ES-I3 (cell line): ENCODE data around the gene LASP1NB.
"Not testable (repeated sequence)": the region's sequence is repeated elsewhere in the genome, so short reads cannot be mapped to it uniquely, and the experiment has no call there.

Source experiments
- H3K36me3 ChIP-seq: 2 replicates; pipeline ENCODE4 v1.6.1; 2013; ENCODE audit warnings: mild to moderate bottlenecking, low read length, control low read depth, moderate library complexity; ENCODE audit not compliant: insufficient read depth
- H3K4me1 ChIP-seq: 2 replicates; pipeline ENCODE4 v1.6.1; 2013; ENCODE audit warnings: mild to moderate bottlenecking, control low read depth, low read length; ENCODE audit not compliant: insufficient read depth
- H3K9ac ChIP-seq: 2 replicates; pipeline ENCODE4 v1.6.1; 2013; ENCODE audit warnings: low read depth, mild to moderate bottlenecking, low read length, moderate library complexity
- H3K9me3 ChIP-seq: 2 replicates; pipeline ENCODE4 v1.6.1; 2013; ENCODE audit warnings: mild to moderate bottlenecking, low read length, moderate library complexity; ENCODE audit not compliant: control insufficient read depth, insufficient read depth

LASP1NB gene

DNA sequence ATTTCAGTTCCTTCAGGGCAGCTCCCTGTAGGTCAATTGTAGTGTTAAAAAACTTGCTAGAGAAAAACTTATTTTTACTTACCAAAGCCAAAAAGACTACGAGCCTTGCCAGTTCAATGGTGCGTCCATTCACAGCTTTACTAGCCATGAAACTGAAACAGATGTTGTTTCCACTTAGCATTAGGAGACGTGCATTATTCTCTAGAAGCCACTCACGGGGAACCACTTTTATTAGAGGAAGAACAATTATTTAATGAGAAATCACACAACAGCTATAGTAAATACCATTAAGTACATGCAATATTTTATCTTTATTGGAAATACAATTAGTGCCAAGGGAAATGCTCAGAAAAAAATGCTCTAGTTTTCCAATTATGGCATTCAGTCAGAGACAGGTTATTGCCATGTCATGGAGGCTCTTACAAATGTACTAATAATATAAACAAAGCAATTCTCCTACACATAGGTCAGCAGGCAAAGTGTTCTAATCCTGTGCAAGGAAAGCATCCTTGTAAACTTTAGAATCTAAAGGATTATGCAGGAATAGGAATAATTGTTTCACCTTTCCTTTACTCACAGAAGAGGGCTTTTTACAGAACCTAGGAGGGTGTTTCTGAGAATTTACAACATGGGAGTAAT lies 17.4 kb downstream of the LASP1NB start:
- peaks cover 6% of the 10 kb centered on the region; the same call in 1 of the 2 replicates for H3K4me1 ChIP-seq
- no peak overlapping the region for H3K9ac ChIP-seq
- H3K36me3 ChIP-seq, result no peaks in the 10 kb centered on the region
- H3K9me3 ChIP-seq, result no peaks in the 10 kb centered on the region

DNA sequence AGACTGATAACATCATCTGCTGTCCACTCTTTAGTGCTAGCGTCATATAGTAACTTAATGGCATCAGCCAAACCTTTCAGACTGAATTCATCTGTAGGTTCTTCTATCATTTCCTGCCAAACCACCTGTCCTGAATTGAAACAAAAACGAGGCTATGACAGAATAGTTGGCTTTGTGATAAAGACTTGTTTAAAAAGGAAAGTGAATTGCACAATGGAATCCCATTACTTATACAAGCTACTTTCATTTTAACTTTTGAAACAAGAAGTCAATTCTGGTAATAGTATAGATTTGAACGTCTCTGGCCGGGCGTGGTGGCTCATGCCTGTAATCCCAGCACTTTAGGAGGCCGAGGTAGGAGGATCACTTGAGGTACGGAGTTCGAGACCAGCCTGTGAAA lies 18.2 kb downstream of the LASP1NB start:
- Histone ChIP-seq H3K36me3 (no peaks in the 10 kb centered on the region), H3K9ac (no peak overlapping the region), H3K9me3 (no peaks in the 10 kb centered on the region), H3K4me1 (peaks cover under 1% of the 10 kb centered on the region; the same call in 1 of the 2 replicates)

DNA sequence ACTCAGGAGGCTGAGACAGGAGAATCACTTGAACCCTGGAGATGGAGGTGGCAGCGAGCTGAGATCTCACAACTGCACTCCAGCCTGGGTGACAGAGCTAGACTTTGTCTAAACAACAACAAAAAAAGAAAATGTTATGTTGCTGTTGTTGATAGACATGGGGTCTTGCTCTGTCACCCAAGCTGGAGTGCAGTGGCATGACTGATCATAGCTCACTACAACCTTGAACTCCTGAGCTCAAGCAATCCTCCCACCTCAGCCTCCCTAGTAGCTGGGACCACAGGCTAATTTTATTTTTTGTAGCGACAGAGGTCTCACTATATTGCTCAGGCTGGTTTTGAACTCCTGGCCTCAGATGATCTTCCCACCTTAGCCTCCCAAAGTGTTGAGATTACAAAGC lies 21.8 kb downstream of the LASP1NB start:
- no peak overlapping the region for H3K9ac ChIP-seq
- no peaks in the 10 kb centered on the region for H3K36me3 ChIP-seq
- no peaks in the 10 kb centered on the region for H3K9me3 ChIP-seq
- H3K4me1 ChIP-seq, result no peaks in the 10 kb centered on the region

DNA sequence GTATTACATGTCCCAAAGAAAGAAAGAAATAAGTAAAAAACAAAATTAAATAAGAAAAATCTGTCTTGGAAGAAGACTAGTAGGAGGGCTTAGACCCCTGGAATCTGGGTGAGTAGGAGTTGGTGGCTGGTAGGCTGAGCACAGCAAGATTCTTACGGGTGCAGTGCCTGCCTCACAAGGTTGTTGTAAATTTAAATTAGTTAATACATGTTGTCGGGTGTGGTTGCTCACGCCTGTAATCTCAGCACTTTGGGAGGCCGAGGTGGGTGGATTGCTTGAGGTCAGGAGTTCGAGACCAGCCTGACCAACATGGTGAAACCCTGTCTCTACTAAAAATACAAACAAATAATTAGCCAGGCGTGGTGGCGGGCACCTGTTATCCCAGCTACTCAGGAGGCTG lies 28.4 kb downstream of the LASP1NB start:
- H3K36me3 ChIP-seq, H3K9me3 ChIP-seq, H3K4me1 ChIP-seq, H3K9ac ChIP-seq: not testable (repeated sequence)

DNA sequence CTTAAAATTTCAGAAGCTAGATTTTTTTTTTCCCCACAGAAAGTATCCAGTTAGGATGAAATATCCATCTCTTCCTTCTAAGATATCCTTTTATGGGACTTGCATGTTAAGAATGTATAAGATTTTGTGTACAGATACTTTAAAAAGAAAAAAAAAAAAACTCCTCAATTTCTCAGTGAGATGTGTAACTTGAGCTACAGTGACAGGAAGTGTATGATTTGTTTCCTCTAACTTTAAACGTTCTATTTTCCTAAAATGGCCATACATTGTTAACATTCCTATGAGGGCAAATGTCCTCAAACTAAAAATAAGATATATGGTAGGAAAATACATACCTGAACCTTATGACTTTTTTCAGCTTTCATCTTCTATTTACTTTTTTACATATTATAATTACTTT lies 32.9 kb downstream of the LASP1NB start:
- H3K36me3 ChIP-seq, result no peaks in the 10 kb centered on the region
- no peak overlapping the region for H3K9ac ChIP-seq
- H3K4me1 ChIP-seq, result no peaks in the 10 kb centered on the region
- H3K9me3 ChIP-seq, result no peaks in the 10 kb centered on the region

DNA sequence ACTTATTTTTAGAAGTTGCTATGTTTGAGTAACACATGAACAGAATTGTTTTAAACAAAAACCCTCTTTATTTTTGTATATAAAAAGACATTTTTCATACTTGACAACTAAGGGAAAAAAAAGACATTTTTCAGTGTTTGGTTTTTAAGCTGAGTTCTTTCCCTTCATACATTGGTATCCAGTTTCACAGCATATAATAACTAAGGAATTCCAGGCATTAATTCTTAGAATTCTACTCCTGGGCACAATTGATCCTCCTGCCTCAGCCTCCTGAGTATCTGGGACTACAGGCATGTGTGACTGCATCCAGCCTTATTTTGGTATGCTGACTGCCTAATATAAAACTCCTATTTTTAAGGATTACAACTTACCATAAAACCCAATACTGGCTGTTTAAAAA lies 33.3 kb downstream of the LASP1NB start:
- Histone ChIP-seq H3K9ac (no peak overlapping the region), H3K4me1 (no peaks in the 10 kb centered on the region), H3K36me3 (no peaks in the 10 kb centered on the region), H3K9me3 (no peaks in the 10 kb centered on the region)

DNA sequence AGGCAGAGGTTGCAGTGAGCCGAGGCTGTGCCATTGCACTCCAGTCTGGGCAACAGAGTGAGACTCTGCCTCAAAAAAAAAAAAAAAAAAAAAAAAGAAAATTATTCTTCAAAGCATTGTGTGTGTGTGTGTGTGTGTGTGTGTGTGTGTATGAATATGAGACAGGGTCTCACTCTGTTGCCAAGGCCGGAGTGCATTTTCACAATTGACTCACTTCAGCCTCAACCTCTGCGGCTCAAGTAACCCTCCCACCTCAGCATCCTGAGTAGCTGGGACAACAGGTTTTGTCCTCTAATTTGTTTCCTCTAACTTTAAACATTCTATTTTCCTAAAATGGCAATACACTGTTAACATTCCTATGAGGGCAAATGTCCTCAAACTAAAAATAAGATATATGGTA lies 34.1 kb downstream of the LASP1NB start:
- H3K4me1 ChIP-seq, result no peaks in the 10 kb centered on the region
- H3K36me3 ChIP-seq, result no peaks in the 10 kb centered on the region
- H3K9me3 ChIP-seq, result no peaks in the 10 kb centered on the region
- H3K9ac ChIP-seq, result no peak overlapping the region

DNA sequence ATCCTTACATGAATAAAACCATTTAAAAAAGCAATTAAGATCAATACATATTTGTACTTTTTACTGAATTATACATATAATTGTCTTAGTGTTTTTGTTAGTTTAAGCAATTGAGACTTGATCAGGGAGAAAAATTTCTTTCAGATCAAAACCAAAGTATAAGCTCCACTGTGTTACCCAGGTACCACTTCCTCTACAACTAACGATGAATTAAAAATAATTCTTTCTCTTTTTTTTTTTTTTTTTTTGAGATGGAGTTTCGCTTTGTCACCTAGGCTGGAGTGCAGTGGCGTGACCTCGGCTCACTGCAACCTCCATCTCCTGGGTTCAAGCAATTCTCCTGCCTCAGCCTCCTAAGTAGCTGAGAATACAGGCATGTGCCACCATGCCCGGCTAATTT lies 35.0 kb downstream of the LASP1NB start:
- Histone ChIP-seq H3K9me3 (no peaks in the 10 kb centered on the region), H3K4me1 (no peaks in the 10 kb centered on the region), H3K9ac (no peak overlapping the region), H3K36me3 (no peaks in the 10 kb centered on the region)

DNA sequence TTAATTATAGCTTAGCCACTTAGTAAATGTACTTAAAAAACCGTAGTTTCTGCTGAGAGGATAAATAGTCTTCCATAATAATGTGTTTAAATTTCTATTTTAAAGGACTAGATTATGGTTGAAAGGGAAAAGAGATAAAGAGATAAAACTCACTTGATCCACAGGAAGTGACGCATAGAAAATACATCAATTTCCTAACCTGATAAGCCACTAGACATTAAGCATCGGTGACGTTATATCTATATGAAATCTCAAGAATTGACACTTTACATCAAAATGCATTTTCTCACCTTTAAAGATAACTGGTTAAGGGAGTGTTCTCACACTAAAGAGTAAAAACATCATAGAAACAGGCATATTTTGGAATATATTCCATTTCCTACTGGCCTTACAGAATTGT lies 36.0 kb downstream of the LASP1NB start:
- Histone ChIP-seq H3K9me3 (no peaks in the 10 kb centered on the region), H3K9ac (no peak overlapping the region), H3K36me3 (no peaks in the 10 kb centered on the region), H3K4me1 (no peaks in the 10 kb centered on the region)

DNA sequence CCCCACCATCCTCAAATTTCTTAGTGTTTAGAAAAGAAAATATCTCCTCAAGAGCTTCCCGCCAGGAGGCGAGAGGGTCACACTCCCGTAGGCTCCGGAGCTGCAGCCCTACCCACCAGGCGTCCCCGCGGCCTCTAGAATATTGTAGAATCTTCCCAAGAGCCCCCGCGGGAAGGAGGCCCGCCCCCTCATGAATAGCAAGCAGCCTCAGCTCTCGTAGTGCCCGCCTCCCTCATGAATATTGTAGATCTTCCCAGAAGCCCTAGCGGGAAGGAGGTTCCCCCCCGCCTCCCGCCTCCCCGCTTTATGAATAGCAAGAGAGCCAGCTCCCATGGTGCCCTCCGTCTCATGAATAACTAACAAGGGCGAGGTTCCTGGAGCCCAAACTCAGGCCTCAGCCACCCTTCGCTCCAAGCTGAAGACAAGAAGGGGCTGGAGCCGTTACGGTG lies 41.9 kb downstream of the LASP1NB start, which contains the start of gene FBXO47:
FBXO47 (minus strand) TSS at position 114 of the 449 bp plus-strand sequence. CDS start 4,378 bp downstream, outside the sequence.
- Histone ChIP-seq H3K9me3 (no peaks in the 10 kb centered on the region), H3K4me1 (peaks cover 2% of the 10 kb centered on the region; the same call in 1 of the 2 replicates), H3K36me3 (no peaks in the 10 kb centered on the region), H3K9ac (peak within 1 kb of the TSS; percentile 56)

DNA sequence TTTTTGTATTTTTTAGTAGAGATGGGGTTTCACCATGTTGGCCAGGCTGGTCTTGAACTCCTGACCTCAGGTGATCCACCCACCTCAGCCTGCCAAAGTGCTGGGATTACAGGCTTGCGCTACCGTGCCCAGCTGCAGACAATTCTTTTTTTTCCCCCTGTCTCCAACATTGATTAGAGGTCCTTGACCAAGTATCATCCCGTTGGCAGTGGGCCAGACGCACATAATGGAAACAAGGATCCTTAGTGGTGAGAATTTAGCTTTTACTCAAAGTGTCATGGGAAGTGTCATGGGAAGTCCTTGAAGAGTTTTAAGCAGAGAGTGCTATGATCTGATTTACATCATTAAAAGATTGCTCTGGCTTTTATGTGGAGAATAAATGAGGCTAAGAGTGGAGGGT lies 43.9 kb downstream of the LASP1NB start:
- no peaks in the 10 kb centered on the region for H3K36me3 ChIP-seq
- no peak overlapping the region for H3K9ac ChIP-seq
- H3K4me1 ChIP-seq, result peaks cover 6% of the 10 kb centered on the region; the same call in 1 of the 2 replicates
- H3K9me3 ChIP-seq, result no peaks in the 10 kb centered on the region

DNA sequence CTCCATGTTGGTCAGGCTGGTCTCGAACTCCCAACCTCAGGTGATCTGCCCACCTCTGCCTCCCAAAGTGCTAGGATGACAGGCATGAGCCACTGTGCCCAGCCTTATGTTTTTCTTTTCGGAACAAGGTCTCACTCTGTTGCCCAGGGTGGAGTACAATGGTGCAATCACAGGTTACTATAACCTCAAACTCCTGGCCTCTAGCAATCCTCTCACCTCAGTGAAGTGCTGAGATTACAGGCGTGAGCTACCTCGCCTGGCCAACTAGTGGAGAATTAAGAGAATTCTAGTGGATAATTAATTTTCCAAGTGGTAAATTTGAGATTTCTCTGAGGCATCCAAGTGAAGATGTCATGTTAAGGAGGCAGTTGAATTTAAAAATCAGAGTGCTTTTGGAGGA lies 44.7 kb downstream of the LASP1NB start:
- Histone ChIP-seq H3K4me1 (peaks cover 6% of the 10 kb centered on the region; the same call in 1 of the 2 replicates), H3K9ac (no peak overlapping the region), H3K36me3 (no peaks in the 10 kb centered on the region)

DNA sequence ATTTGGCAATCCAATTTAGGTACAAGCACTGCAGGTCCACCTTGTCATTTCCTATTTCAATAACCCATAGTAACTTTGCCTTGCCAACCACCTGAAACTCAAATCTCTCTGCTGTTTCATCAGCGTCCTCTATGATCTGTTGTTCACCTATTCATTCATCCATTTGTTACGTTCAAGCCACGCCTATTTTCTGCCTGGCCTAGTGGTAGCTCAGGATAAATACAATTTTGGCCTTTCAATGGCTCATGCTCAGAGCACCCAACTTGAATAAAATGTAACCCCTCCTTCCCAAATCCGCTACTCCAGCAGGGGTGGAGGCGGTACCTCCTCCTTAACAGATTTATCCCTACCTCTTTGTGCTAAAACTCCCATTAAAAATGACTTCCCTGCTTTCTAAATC lies 45.4 kb downstream of the LASP1NB start:
- Histone ChIP-seq H3K9me3 (no peaks in the 10 kb centered on the region), H3K36me3 (no peaks in the 10 kb centered on the region), H3K9ac (no peak overlapping the region), H3K4me1 (peaks cover 6% of the 10 kb centered on the region; the same call in 1 of the 2 replicates)

More for the DNA sequence above, 44.7 kb downstream of the LASP1NB start:
- H3K9me3 ChIP-seq, result no peaks in the 10 kb centered on the region

DNA sequence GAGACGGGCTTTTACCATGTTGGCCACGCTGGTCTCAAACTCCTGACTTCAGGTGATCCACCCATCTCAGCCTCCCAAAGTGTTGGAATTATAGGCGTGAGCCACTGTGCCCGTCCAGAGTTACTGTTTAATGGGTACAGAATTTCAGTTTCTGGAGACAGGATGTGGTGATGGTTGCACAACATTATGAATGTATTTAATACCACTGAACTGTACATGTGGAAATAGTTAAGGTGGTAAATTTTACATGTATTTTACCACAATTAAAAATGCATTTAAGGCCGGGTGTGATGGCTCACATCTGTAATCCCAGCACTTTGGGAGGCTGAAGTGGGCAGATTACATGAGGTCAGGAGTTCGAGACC lies 50.8 kb downstream of the LASP1NB start:
- H3K36me3 ChIP-seq, H3K9me3 ChIP-seq, H3K9ac ChIP-seq, H3K4me1 ChIP-seq: not testable (repeated sequence)

DNA sequence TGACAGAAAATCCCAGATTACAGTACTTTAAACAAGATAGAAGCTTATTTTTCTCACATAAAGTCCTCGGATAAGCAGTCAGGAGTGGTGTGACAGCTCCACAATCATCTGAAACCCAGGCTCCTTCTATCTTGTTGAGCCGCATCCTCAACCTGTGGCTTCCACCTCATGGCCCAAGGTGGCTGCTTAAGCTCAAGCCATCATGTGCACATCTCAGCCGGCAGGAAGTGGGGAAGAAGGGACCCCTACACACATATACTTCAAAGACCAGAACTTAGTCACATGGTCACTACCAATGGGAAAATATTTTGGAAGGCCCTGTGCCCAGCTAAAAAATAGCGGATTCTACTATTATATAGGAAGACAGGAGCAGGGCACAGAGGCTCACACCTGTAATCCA lies 52.8 kb downstream of the LASP1NB start:
- Histone ChIP-seq H3K9ac (no peak overlapping the region), H3K9me3 (no peaks in the 10 kb centered on the region), H3K36me3 (no peaks in the 10 kb centered on the region), H3K4me1 (no peaks in the 10 kb centered on the region)
